Activated CD8-positive, alpha-beta T cell treated with anti-CD3 and anti-CD28 coated beads for 36 hours (primary cell): ENCODE measurements around the gene WDR1. TPM values are rescaled to one million over a fixed set of nuclear protein-coding genes. Genes with fewer than 3 reads are reported as not detected.

ENCODE experiments used
- ATAC-seq: fragments of 200-7000 bp; cut with Tn5 transposase; one replicate; pipeline ENCODE4 v1.10.0; 2021; ENCODE audit warnings: mild to moderate bottlenecking, moderate library complexity
- CTCF ChIA-PET: fragments of 350-600 bp; sonication (Branson Sonifier 250); formaldehyde crosslinking; loops from one replicate; lab custom pipeline; 2021; ENCODE audit warnings: antibody characterized with exemption; lab: Charles Lee
- POLR2A ChIA-PET: fragments of 350-600 bp; sonication (Branson Sonifier 250); formaldehyde crosslinking; loops from one replicate; lab custom pipeline; 2021; ENCODE audit warnings: antibody characterized with exemption; lab: Charles Lee
- DNase-seq: peaks from one replicate; pipeline ENCODE4 v3.0.0-alpha.2; 2020
- H3K27ac Mint-ChIP-seq: one replicate; pipeline ENCODE4 v1.8.0; 2021; ENCODE audit warnings: mild to moderate bottlenecking, mixed read lengths
- H3K27me3 Mint-ChIP-seq: one replicate; pipeline ENCODE4 v1.8.0; 2021; ENCODE audit warnings: mixed read lengths
- H3K36me3 Mint-ChIP-seq: one replicate; pipeline ENCODE4 v1.8.0; 2021; ENCODE audit warnings: low read depth, mixed read lengths
- H3K4me1 Mint-ChIP-seq: one replicate; pipeline ENCODE4 v1.8.0; 2021; ENCODE audit warnings: low read depth, mixed read lengths
- H3K4me3 Mint-ChIP-seq: one replicate; pipeline ENCODE4 v1.8.0; 2021; ENCODE audit warnings: mild to moderate bottlenecking, moderate library complexity, mixed read lengths
- H3K9me3 Mint-ChIP-seq: one replicate; pipeline ENCODE4 v1.8.0; 2021; ENCODE audit warnings: mixed read lengths
- intact Hi-C: fragments of 100-400 bp; cut with micrococcal nuclease; formaldehyde crosslinking; loops from one replicate; pipeline ENCODE4 v1.10.0; 2022
- microRNA-seq: library from miRNA; unstranded; fragments of <30 nt; microRNA quantifications from one replicate; pipeline ENCODE4 v1.2.0, GENCODE V29; 2022; ENCODE audit warnings: borderline microRNAs expressed, borderline replicate concordance
- total RNA-seq, 2 experiments: library from RNA; stranded (reverse); gene quantifications; one replicate each; pipeline ENCODE4 v1.2.3, GENCODE V29; 2021
- TF ChIP-seq, protein P1 (sequence below): fragments of 200-600 bp; IDR thresholded peaks from one replicate; pipeline ENCODE4 v1.8.0; 2022; ENCODE audit warnings: antibody characterized with exemption, mild to moderate bottlenecking

WDR1 gene
- total RNA-seq, 2 experiments from 2014 or later = 390 to 393 TPM

DNA sequence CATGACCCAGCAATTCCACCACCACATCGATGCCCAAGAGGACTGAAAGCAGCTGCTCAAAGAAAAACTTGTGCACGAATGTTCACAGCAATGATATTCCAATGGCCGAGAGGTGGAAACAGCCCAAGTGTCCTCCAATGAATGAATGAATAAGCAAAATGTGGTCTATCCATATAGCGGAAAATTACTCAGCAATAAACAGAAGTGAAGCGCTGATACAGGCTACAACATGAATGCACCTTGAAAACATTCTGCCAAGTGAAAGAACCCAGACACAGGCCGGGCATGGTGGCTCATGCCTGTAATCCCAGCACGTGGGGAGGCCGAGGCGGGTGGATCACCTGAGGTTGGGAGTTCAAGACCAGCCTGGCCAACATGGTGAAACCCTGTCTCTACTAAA, 90.1 kb downstream of the WDR1 start:
- no peak for ATAC-seq
- intact Hi-C loops = no loop called here
- no peak for DNase-seq
- Mint-ChIP-seq H3K4me1 (no peaks in the 10 kb centered on the region), H3K4me3 (no peak overlapping the region), H3K27me3 (peaks cover 2% of the 10 kb centered on the region), H3K9me3 (no peaks in the 10 kb centered on the region), H3K27ac (no peak overlapping the region), H3K36me3 (no peaks in the 10 kb centered on the region)
- CTCF ChIA-PET = interaction anchor here (1.1 kb wide), 1 partner anchor 12 kb away, joined by 4 read pairs; no protein-coding TSS in a partner anchor
- POLR2A ChIA-PET = no interaction called here
- TF ChIP-seq, protein P1, sequence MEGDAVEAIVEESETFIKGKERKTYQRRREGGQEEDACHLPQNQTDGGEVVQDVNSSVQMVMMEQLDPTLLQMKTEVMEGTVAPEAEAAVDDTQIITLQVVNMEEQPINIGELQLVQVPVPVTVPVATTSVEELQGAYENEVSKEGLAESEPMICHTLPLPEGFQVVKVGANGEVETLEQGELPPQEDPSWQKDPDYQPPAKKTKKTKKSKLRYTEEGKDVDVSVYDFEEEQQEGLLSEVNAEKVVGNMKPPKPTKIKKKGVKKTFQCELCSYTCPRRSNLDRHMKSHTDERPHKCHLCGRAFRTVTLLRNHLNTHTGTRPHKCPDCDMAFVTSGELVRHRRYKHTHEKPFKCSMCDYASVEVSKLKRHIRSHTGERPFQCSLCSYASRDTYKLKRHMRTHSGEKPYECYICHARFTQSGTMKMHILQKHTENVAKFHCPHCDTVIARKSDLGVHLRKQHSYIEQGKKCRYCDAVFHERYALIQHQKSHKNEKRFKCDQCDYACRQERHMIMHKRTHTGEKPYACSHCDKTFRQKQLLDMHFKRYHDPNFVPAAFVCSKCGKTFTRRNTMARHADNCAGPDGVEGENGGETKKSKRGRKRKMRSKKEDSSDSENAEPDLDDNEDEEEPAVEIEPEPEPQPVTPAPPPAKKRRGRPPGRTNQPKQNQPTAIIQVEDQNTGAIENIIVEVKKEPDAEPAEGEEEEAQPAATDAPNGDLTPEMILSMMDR = no peak

DNA sequence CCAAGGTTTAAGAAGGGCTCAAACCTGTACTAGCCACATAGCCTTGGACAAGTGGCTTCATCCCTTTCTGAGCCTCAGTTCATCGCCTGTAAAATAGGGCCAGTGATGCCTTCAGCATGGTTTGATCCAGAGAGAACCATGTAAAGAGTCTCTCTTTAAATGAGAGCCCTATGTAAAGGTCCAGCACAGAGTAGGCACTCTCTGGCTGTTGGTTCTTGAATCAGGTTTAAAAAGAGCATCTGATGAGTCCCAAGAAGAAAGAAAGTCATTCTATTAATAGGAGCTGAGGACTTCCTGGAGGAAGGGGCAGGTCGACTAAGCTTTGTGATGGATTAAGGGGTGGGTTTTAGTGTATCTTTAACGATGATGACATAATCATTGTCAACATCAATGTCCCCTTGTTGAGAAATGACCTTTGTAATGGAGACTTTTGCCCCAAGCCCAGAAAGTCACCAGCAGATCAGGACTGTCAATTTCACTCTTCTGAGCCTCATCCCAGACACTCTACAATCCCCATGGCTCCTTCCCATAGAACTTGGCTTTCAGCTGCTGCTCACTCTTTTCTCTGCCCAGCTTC, 91.3 kb downstream of the WDR1 start:
- POLR2A ChIA-PET = no interaction called here
- Mint-ChIP-seq H3K27ac (no peak overlapping the region), H3K4me1 (no peaks in the 10 kb centered on the region), H3K4me3 (no peak overlapping the region), H3K27me3 (peaks cover 2% of the 10 kb centered on the region), H3K36me3 (no peaks in the 10 kb centered on the region), H3K9me3 (no peaks in the 10 kb centered on the region)
- TF ChIP-seq, protein P1 = no peak
- DNase-seq = no peak
- ATAC-seq = no peak
- intact Hi-C loops = no loop called here
- CTCF ChIA-PET = interaction anchor here (1.1 kb wide), 1 partner anchor 11 kb away, joined by 4 read pairs; no protein-coding TSS in a partner anchor

Small RNAs within 50 kb of the gene (microRNA-seq; reads per million reads assigned to microRNA genes)
- gene MIR3138 = 2.7 reads per million

Other genes with a start within 250 kb of the WDR1 start
- under 1 TPM; 0.54 TPM for gene SLC2A9, start 95.3 kb downstream of the WDR1 start, total RNA-seq